ENCODE results near the gene LRIG2.

- TF ChIP-seq CTCF (IDR thresholded peaks at IDR 0.05) (no peak), POLR2A (IDR thresholded peaks at IDR 0.05) (no peak)
Measured at GRCh38 chr1:113053344-113054126, 19.5 kb upstream of the LRIG2 start.

All from heart left ventricle (tissue), 13 donors.